IMR-90 (cell line): ENCODE results near the gene CPED1. TPM values are rescaled to one million over a fixed set of nuclear protein-coding genes. Genes with fewer than 3 reads are reported as not detected.

Source experiments
- ATAC-seq: fragments of 200-7000 bp; cut with Tn5 transposase; 2 replicates; pipeline ENCODE4 v1.9.1; 2020; ENCODE audit warnings: low read depth, mild to moderate bottlenecking, moderate library complexity
- BruUV-seq: library from RNA; stranded (reverse); fragments of 400-500 nt; replicated peaks from 2 replicates; lab custom pipeline; 2021; lab: Mats Ljungman, UMichigan
- CTCF ChIA-PET: fragments of 300-600 bp; formaldehyde crosslinking; extraction: SDS; loops from one replicate; lab custom pipeline; 2021; ENCODE audit warnings: antibody characterized with exemption; lab: Yijun Ruan, JAX
- POLR2A ChIA-PET: fragments of 300-600 bp; sonication (Branson Sonifier 250); formaldehyde crosslinking; loops from one replicate; lab custom pipeline; 2022; ENCODE audit warnings: antibody characterized with exemption; ENCODE audit not compliant: unreplicated experiment; lab: Charles Lee
- DNase-seq: peaks from one replicate; pipeline ENCODE4 v3.0.0; 2013
- H2AFZ ChIP-seq: replicated peaks from 2 replicates; pipeline ENCODE3; 2013; ENCODE audit warnings: low read length, mild to moderate bottlenecking; ENCODE audit not compliant: poor library complexity
- H2AK5ac ChIP-seq: 2 replicates; pipeline ENCODE4 v1.6.1; 2013; ENCODE audit warnings: low read depth, low read length, inconsistent platforms
- H2AK9ac ChIP-seq: replicated peaks from 2 replicates; pipeline ENCODE3; 2013; ENCODE audit warnings: mild to moderate bottlenecking, low read depth, low read length, moderate library complexity; ENCODE audit not compliant: poor library complexity
- H2BK120ac ChIP-seq: 2 replicates; pipeline ENCODE4 v1.6.1; 2013; ENCODE audit warnings: low read depth, low read length, inconsistent platforms
- H2BK15ac ChIP-seq: 3 replicates; pipeline ENCODE4 v1.6.1; 2013; ENCODE audit warnings: low read depth, low read length, inconsistent platforms
- H2BK20ac ChIP-seq: 2 replicates; pipeline ENCODE4 v1.6.1; 2013; ENCODE audit warnings: low read depth, mild to moderate bottlenecking, inconsistent platforms, low read length, moderate library complexity
- H2BK5ac ChIP-seq: 2 replicates; pipeline ENCODE4 v1.6.1; 2013; ENCODE audit warnings: mild to moderate bottlenecking, low read depth, low read length, inconsistent platforms; ENCODE audit not compliant: poor library complexity, severe bottlenecking
- H3K14ac ChIP-seq: replicated peaks from 2 replicates; pipeline ENCODE4 v1.6.1; 2013; ENCODE audit warnings: low read depth, low read length, inconsistent platforms
- H3K18ac ChIP-seq: 2 replicates; pipeline ENCODE4 v1.6.1; 2013; ENCODE audit warnings: low read depth, low read length, control low read depth
- H3K23ac ChIP-seq: 2 replicates; pipeline ENCODE4 v1.6.1; 2013; ENCODE audit warnings: low read depth, low read length, inconsistent platforms
- H3K27ac ChIP-seq: 2 replicates; pipeline ENCODE4 v1.5.1; 2013; ENCODE audit warnings: mild to moderate bottlenecking, control low read depth, low read length; ENCODE audit not compliant: insufficient read depth
- H3K27me3 ChIP-seq: 2 replicates; pipeline ENCODE4 v1.6.1; 2013; ENCODE audit warnings: low read length; ENCODE audit not compliant: control insufficient read depth, insufficient read depth
- H3K36me3 ChIP-seq: 2 replicates; pipeline ENCODE4 v1.6.1; 2013; ENCODE audit warnings: low read length, mixed read lengths; ENCODE audit not compliant: control insufficient read depth, insufficient read depth
- H3K4ac ChIP-seq: 2 replicates; pipeline ENCODE4 v1.6.1; 2013; ENCODE audit warnings: low read depth, low read length, inconsistent platforms
- H3K4me1 ChIP-seq: 2 replicates; pipeline ENCODE4 v1.6.1; 2013; ENCODE audit warnings: low read length, mixed read lengths; ENCODE audit not compliant: control insufficient read depth, insufficient read depth
- H3K4me2 ChIP-seq: 2 replicates; pipeline ENCODE4 v1.6.1; 2013; ENCODE audit warnings: low read depth, mild to moderate bottlenecking, control low read depth, low read length, moderate library complexity
- H3K4me3 ChIP-seq: 2 replicates; pipeline ENCODE4 v1.5.1; 2013; ENCODE audit warnings: low read depth, mild to moderate bottlenecking, control low read depth, low read length, moderate library complexity; ENCODE audit not compliant: insufficient read depth
- H3K56ac ChIP-seq: 2 replicates; pipeline ENCODE4 v1.6.1; 2013; ENCODE audit warnings: low read length, inconsistent platforms; ENCODE audit not compliant: insufficient read depth; ENCODE audit errors: extremely low read depth
- H3K79me1 ChIP-seq, 2 experiments: 2 replicates each; pipeline ENCODE4 v1.6.1; 2013; ENCODE audit warnings: low read length in 2 of 2, inconsistent platforms in 1 of 2, low read depth in 1 of 2
- H3K9ac ChIP-seq: 2 replicates; pipeline ENCODE4 v1.6.1; 2013; ENCODE audit warnings: low read depth, low read length, control low read depth
- H3K9me1 ChIP-seq: 2 replicates; pipeline ENCODE4 v1.6.1; 2013; ENCODE audit warnings: low read length, inconsistent platforms; ENCODE audit not compliant: insufficient read depth
- H3K9me3 ChIP-seq: 2 replicates; pipeline ENCODE4 v1.6.1; 2013; ENCODE audit warnings: low read length; ENCODE audit not compliant: control insufficient read depth, insufficient read depth
- H4K20me1 ChIP-seq: 2 replicates; pipeline ENCODE4 v1.6.1; 2013; ENCODE audit warnings: low read length, inconsistent platforms; ENCODE audit not compliant: insufficient read depth
- H4K5ac ChIP-seq: 2 replicates; pipeline ENCODE4 v1.6.1; 2013; ENCODE audit warnings: mild to moderate bottlenecking, low read depth, low read length, control low read depth
- H4K8ac ChIP-seq, 2 experiments: 2 replicates each; pipeline ENCODE4 v1.6.1; 2013; ENCODE audit warnings: low read depth in 2 of 2, low read length in 2 of 2, control low read depth in 1 of 2, inconsistent platforms in 1 of 2
- H4K91ac ChIP-seq: 2 replicates; pipeline ENCODE4 v1.6.1; 2013; ENCODE audit warnings: low read depth, low read length, inconsistent platforms; ENCODE audit not compliant: insufficient read depth
- BHLHE40 ChIP-seq: fragments of 150-350 bp; IDR thresholded peaks from 2 replicates; pipeline ENCODE4 v1.6.1; 2016; ENCODE audit warnings: mild to moderate bottlenecking, low read depth, low read length
- CEBPB ChIP-seq: IDR thresholded peaks from 2 replicates; pipeline ENCODE4 v1.6.1; 2012; ENCODE audit warnings: low read depth, low read length, improper control_type of control experiment
- CHD1 ChIP-seq: IDR thresholded peaks from 2 replicates; pipeline ENCODE4 v1.6.1; 2012; ENCODE audit warnings: low read depth, low read length, improper control_type of control experiment
- FOS ChIP-seq: fragments of 150-350 bp; IDR thresholded peaks from 2 replicates; pipeline ENCODE4 v1.6.1; 2016; ENCODE audit warnings: low read depth, low read length
- MAFK ChIP-seq: IDR thresholded peaks from 2 replicates; pipeline ENCODE4 v1.6.1; 2012; ENCODE audit warnings: low read depth, low read length, improper control_type of control experiment
- MAZ ChIP-seq: IDR thresholded peaks from 2 replicates; pipeline ENCODE4 v1.6.1; 2012; ENCODE audit warnings: low read depth, mild to moderate bottlenecking, low read length, improper control_type of control experiment, moderate library complexity, borderline replicate concordance
- MXI1 ChIP-seq: IDR thresholded peaks from 2 replicates; pipeline ENCODE4 v1.6.1; 2012; ENCODE audit warnings: low read depth, mild to moderate bottlenecking, low read length, moderate library complexity, borderline replicate concordance
- NFE2L2 ChIP-seq: fragments of 150-350 bp; IDR thresholded peaks from 2 replicates; pipeline ENCODE4 v1.6.1; 2016; ENCODE audit warnings: low read depth, mild to moderate bottlenecking, low read length
- POLR2A ChIP-seq: IDR thresholded peaks from 2 replicates; pipeline ENCODE4 v1.6.1; 2012; ENCODE audit warnings: mild to moderate bottlenecking, low read depth, low read length
- RCOR1 ChIP-seq: IDR thresholded peaks from 2 replicates; pipeline ENCODE4 v1.6.1; 2012; ENCODE audit warnings: mild to moderate bottlenecking, low read length, improper control_type of control experiment; ENCODE audit not compliant: insufficient replicate concordance
- RFX5 ChIP-seq: IDR thresholded peaks from 2 replicates; pipeline ENCODE4 v1.8.0; 2012; ENCODE audit warnings: low read depth, mild to moderate bottlenecking, low read length, moderate library complexity
- USF2 ChIP-seq: fragments of 150-350 bp; IDR thresholded peaks from 2 replicates; pipeline ENCODE4 v1.6.1; 2017; ENCODE audit warnings: mild to moderate bottlenecking, antibody characterized with exemption, low read length, low read depth
- WGBS, 2 experiments: methylation state at CpG; one replicate each; pipeline versions ENCODE4 v1.1.5 to v1.1.7; 2013; ENCODE audit warnings: missing lambda C conversion rate in 2 of 2; ENCODE audit not compliant: insufficient read length in 1 of 2; ENCODE audit errors: extremely low coverage in 2 of 2; 5-methylcytosine and 5-hydroxymethylcytosine counted together
- dilution Hi-C: fragments of 300-500 bp; cut with HindIII; formaldehyde crosslinking; loops from one replicate; pipeline ENCODE4 v1.14.3; 2018; ENCODE audit warnings: low sequenced_read_pairs; ENCODE audit not compliant: unreplicated experiment
- in situ Hi-C: fragments of 300-500 bp; cut with MboI; formaldehyde crosslinking; loops from 3 replicates; pipeline ENCODE4 v1.14.3; 2019; ENCODE audit warnings: low sequenced_read_pairs, inconsistent platforms, mixed read lengths
- intact Hi-C: fragments of 100-400 bp; cut with micrococcal nuclease; formaldehyde crosslinking; loops from 2 replicates; pipeline ENCODE4 v1.10.0; 2022
- polyA plus RNA-seq, 3 experiments: library from polyadenylated mRNA; depleted of rRNA; stranded (reverse); fragments of >200 nt; gene quantifications; 2 replicates each; pipeline ENCODE4 v1.2.3, GENCODE V29; 2012; ENCODE audit warnings: low replicate concordance in 1 of 3
- total RNA-seq: library from RNA; depleted of rRNA; stranded (reverse); fragments of >200 nt; gene quantifications from 2 replicates; pipeline ENCODE4 v1.2.3, GENCODE V29; 2012

Gene CPED1
- total and polyA plus RNA-seq, 2 of the 4 experiments (the other 2 are of a cell fraction): 31.2 to 96.8 TPM

GRCh38 chr7:121339082-121339481 lies 350.6 kb downstream of the CPED1 start:
- no CpG with 5 or more reads among the region's 5 CpGs for WGBS, 2 experiments

More at GRCh38 chr7:121339082-121339481, 350.6 kb downstream of the CPED1 start:
- in situ Hi-C loops (loop anchor here (25.0 kb wide), 2 partner anchors 202 to 352 kb away; partner anchors contain the start of gene CPED1), intact Hi-C loops (loop anchor here (5.0 to 10.0 kb wide), 3 partner anchors 212 to 534 kb away; partner anchors contain the start of gene CPED1), dilution Hi-C loops (no loop called here)
- H2BK20ac ChIP-seq: no peak overlapping the region
- H3K56ac ChIP-seq: no peak overlapping the region
- no peak overlapping the region for H2BK120ac ChIP-seq
- no peak overlapping the region for H2AK9ac ChIP-seq
- ATAC-seq (no peak), DNase-seq (no peak)
- no peak overlapping the region for H3K9ac ChIP-seq
- H3K18ac ChIP-seq: no peak overlapping the region
- no peaks in the 10 kb centered on the region for H3K27me3 ChIP-seq
- no peaks in the 10 kb centered on the region for H3K9me3 ChIP-seq
- H4K5ac ChIP-seq: no peak overlapping the region
- H3K4me3 ChIP-seq: no peak overlapping the region
- no peak overlapping the region for H3K14ac ChIP-seq
- H4K91ac ChIP-seq: no peak overlapping the region
- no peak overlapping the region for H4K8ac ChIP-seq
- no peaks in the 10 kb centered on the region for H3K79me1 ChIP-seq
- peaks cover 8% of the 10 kb centered on the region for H3K4me1 ChIP-seq
- no peak overlapping the region for H2BK5ac ChIP-seq
- H2BK15ac ChIP-seq: no peak overlapping the region
- TF ChIP-seq MAFK (no peak), NFE2L2 (no peak), MXI1 (no peak), RCOR1 (no peak), USF2 (no peak), POLR2A (no peak), FOS (no peak), BHLHE40 (no peak), MAZ (no peak), RFX5 (no peak), CHD1 (no peak), CEBPB (no peak)
- peak overlapping the region; percentile 73; the same call in 1 of the 2 replicates for H2AK5ac ChIP-seq
- H3K9me1 ChIP-seq: peaks cover 14% of the 10 kb centered on the region
- no peaks in the 10 kb centered on the region; the same call in 1 of the 2 replicates for H3K36me3 ChIP-seq
- no peak overlapping the region for H3K4me2 ChIP-seq
- H2AFZ ChIP-seq: peak overlapping the region; percentile 75
- CTCF ChIA-PET: no interaction called here
- H4K20me1 ChIP-seq: no peaks in the 10 kb centered on the region
- H3K23ac ChIP-seq: peak overlapping the region; percentile 31; the same call in 1 of the 2 replicates
- POLR2A ChIA-PET: no interaction called here
- H3K27ac ChIP-seq: no peak overlapping the region
- no peak overlapping the region; the same call in 1 of the 2 replicates for H3K4ac ChIP-seq
- TSS peak; percentile 76 for BruUV-seq
